ENCODE data around the gene PBRM1.

DNA sequence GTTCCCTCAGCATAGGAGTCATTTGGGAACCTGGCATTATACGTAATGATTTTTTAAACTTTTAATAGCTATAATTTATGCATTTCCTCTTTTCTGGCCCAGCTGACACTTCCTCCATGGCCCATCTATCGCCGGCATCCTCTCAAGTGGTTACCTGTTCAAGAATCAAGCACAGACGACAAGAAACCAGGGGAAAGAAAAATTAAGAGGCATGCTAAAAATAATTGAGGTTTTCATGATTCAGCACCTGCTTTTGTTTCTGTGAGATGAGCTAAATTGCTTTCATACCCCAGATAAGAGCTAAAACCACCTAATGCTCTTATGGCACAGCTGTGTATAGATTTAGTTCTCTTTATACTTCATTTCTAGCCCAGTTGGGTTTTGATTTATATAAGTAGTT, 21.9 kb upstream of the PBRM1 start:
- TF ChIP-seq, protein P1, sequence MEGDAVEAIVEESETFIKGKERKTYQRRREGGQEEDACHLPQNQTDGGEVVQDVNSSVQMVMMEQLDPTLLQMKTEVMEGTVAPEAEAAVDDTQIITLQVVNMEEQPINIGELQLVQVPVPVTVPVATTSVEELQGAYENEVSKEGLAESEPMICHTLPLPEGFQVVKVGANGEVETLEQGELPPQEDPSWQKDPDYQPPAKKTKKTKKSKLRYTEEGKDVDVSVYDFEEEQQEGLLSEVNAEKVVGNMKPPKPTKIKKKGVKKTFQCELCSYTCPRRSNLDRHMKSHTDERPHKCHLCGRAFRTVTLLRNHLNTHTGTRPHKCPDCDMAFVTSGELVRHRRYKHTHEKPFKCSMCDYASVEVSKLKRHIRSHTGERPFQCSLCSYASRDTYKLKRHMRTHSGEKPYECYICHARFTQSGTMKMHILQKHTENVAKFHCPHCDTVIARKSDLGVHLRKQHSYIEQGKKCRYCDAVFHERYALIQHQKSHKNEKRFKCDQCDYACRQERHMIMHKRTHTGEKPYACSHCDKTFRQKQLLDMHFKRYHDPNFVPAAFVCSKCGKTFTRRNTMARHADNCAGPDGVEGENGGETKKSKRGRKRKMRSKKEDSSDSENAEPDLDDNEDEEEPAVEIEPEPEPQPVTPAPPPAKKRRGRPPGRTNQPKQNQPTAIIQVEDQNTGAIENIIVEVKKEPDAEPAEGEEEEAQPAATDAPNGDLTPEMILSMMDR (conservative IDR thresholded peaks at IDR 0.05): no peak
- no peak for TF ChIP-seq EZH2 (IDR thresholded peaks at IDR 0.05; ENCODE audit: low read depth)
